GM23338 (cell line): ENCODE data around the gene CASS4. TPM values are rescaled to one million over a fixed set of nuclear protein-coding genes. Genes with fewer than 3 reads are reported as not detected.

Source experiments
- ATAC-seq: fragments of 200-7000 bp; cut with Tn5 transposase; 3 replicates; pipeline ENCODE4 v1.9.1; 2020
- DNase-seq: peaks from one replicate; pipeline ENCODE4 v3.0.0-alpha.2; 2015; ENCODE audit warnings: low spot score
- H2AFZ ChIP-seq: fragments of 200-600 bp; sonication (generic); 2 replicates; pipeline ENCODE4 v1.8.0; 2016; ENCODE audit warnings: antibody characterized with exemption, mild to moderate bottlenecking, moderate library complexity
- H3F3A ChIP-seq: fragments of 200-600 bp; sonication (generic); replicated peaks from 2 replicates; pipeline ENCODE4 v1.8.0; 2017; ENCODE audit warnings: antibody characterized with exemption, mixed run types, low read depth
- H3K27ac ChIP-seq: fragments of 200-600 bp; sonication (generic); 2 replicates; pipeline ENCODE4 v1.6.1; 2016; ENCODE audit warnings: low read depth
- H3K27me3 ChIP-seq: fragments of 200-600 bp; sonication (generic); 2 replicates; pipeline ENCODE4 v1.8.0; 2016; ENCODE audit warnings: mild to moderate bottlenecking, mixed run types, moderate library complexity; ENCODE audit not compliant: insufficient read depth
- H3K36me3 ChIP-seq: fragments of 200-600 bp; sonication (generic); 2 replicates; pipeline ENCODE4 v1.8.0; 2016; ENCODE audit warnings: mild to moderate bottlenecking; ENCODE audit not compliant: insufficient read depth
- H3K4me1 ChIP-seq: fragments of 200-600 bp; sonication (generic); 2 replicates; pipeline ENCODE4 v1.8.0; 2016; ENCODE audit warnings: mild to moderate bottlenecking, moderate library complexity; ENCODE audit not compliant: insufficient read depth
- H3K4me2 ChIP-seq: fragments of 200-600 bp; sonication (generic); 2 replicates; pipeline ENCODE4 v1.7.1; 2017; ENCODE audit warnings: mixed run types
- H3K4me3 ChIP-seq: fragments of 200-600 bp; sonication (generic); 2 replicates; pipeline ENCODE4 v1.6.1; 2016; ENCODE audit warnings: mixed run types
- H3K79me2 ChIP-seq: fragments of 200-600 bp; sonication (generic); replicated peaks from 2 replicates; pipeline ENCODE4 v1.8.0; 2017; ENCODE audit warnings: mild to moderate bottlenecking; ENCODE audit not compliant: insufficient read depth
- H3K9me2 ChIP-seq: fragments of 200-600 bp; sonication (generic); 2 replicates; pipeline ENCODE4 v1.8.0; 2017; ENCODE audit not compliant: insufficient read depth
- H4K20me1 ChIP-seq: fragments of 200-600 bp; sonication (generic); replicated peaks from 2 replicates; pipeline ENCODE4 v1.8.0; 2017; ENCODE audit warnings: mild to moderate bottlenecking; ENCODE audit not compliant: insufficient read depth
- H3K27ac Mint-ChIP-seq: 2 replicates; pipeline ENCODE4 v1.8.0; 2020; ENCODE audit warnings: inconsistent platforms, mild to moderate bottlenecking, moderate library complexity, mixed read lengths
- H3K27me3 Mint-ChIP-seq: 3 replicates; pipeline ENCODE4 v1.8.0; 2022; ENCODE audit warnings: low read depth, mild to moderate bottlenecking, moderate library complexity, mixed read lengths, inconsistent platforms; ENCODE audit not compliant: insufficient read depth, poor library complexity
- H3K36me3 Mint-ChIP-seq: 3 replicates; pipeline ENCODE4 v1.8.0; 2021; ENCODE audit warnings: low read depth, mild to moderate bottlenecking, inconsistent platforms, moderate library complexity, mixed read lengths
- H3K4me1 Mint-ChIP-seq: 3 replicates; pipeline ENCODE4 v1.8.0; 2020; ENCODE audit warnings: mild to moderate bottlenecking, inconsistent platforms, mixed read lengths
- H3K4me3 Mint-ChIP-seq: 3 replicates; pipeline ENCODE4 v1.8.0; 2021; ENCODE audit warnings: moderate library complexity, mild to moderate bottlenecking, inconsistent platforms, mixed read lengths
- H3K9me3 Mint-ChIP-seq: 3 replicates; pipeline ENCODE4 v1.8.0; 2020; ENCODE audit warnings: moderate library complexity, mild to moderate bottlenecking, inconsistent platforms, mixed read lengths
- CREB1 ChIP-seq: fragments of 250-450 bp; sonication (Bioruptor Pico); IDR thresholded peaks from 2 replicates; pipeline ENCODE4 v1.5.0; 2020; ENCODE audit warnings: low read depth, mild to moderate bottlenecking, moderate library complexity
- CTCF ChIP-seq, 2 experiments: fragments of 200-600 bp in 1 of 2; sonication (generic) in 1 of 2; conservative IDR thresholded peaks; 2 replicates each; pipeline versions ENCODE4 v1.5.1 to v1.6.1; 2016 to 2017; ENCODE audit warnings: antibody characterized with exemption in 2 of 2, low read depth in 2 of 2, mild to moderate bottlenecking in 2 of 2, moderate library complexity in 1 of 2
- ETS1 ChIP-seq: IDR thresholded peaks from 2 replicates; pipeline ENCODE4 v1.6.1; 2016; ENCODE audit warnings: antibody characterized with exemption
- EZH2 ChIP-seq: fragments of 200-600 bp; sonication (generic); IDR thresholded peaks from one replicate; pipeline ENCODE4 v1.8.0; 2017; ENCODE audit warnings: antibody characterized with exemption, mild to moderate bottlenecking, low read depth; ENCODE audit not compliant: unreplicated experiment
- EZH2phosphoT487 ChIP-seq: fragments of 200-600 bp; sonication (generic); IDR thresholded peaks from one replicate; pipeline ENCODE4 v1.8.1; 2018; ENCODE audit warnings: antibody characterized with exemption; ENCODE audit not compliant: unreplicated experiment
- JUNB ChIP-seq: IDR thresholded peaks from one replicate; pipeline ENCODE4 v1.6.1; 2016; ENCODE audit warnings: antibody characterized with exemption; ENCODE audit not compliant: unreplicated experiment
- NANOG ChIP-seq: IDR thresholded peaks from 2 replicates; pipeline ENCODE4 v1.6.1; 2016; ENCODE audit warnings: antibody characterized with exemption, borderline replicate concordance
- REST ChIP-seq: IDR thresholded peaks from one replicate; pipeline ENCODE4 v1.6.1; 2018; ENCODE audit warnings: antibody characterized with exemption; ENCODE audit not compliant: unreplicated experiment
- STAT1 ChIP-seq: IDR thresholded peaks from one replicate; pipeline ENCODE4 v1.6.1; 2016; ENCODE audit warnings: antibody characterized with exemption; ENCODE audit not compliant: unreplicated experiment
- ZNF114 ChIP-seq: fragments of 250-450 bp; sonication (Bioruptor Pico); IDR thresholded peaks from 2 replicates; pipeline ENCODE4 v1.5.0; 2020; ENCODE audit warnings: mild to moderate bottlenecking, moderate library complexity
- ZNF331 ChIP-seq: fragments of 250-450 bp; sonication (Bioruptor Pico); IDR thresholded peaks from 2 replicates; pipeline ENCODE4 v1.5.0; 2020; ENCODE audit warnings: low read depth, mild to moderate bottlenecking, moderate library complexity
- ZNF462 ChIP-seq: fragments of 250-450 bp; sonication (Bioruptor Pico); IDR thresholded peaks from 2 replicates; pipeline ENCODE4 v1.5.0; 2020; ENCODE audit warnings: mild to moderate bottlenecking, moderate library complexity
- polyA plus RNA-seq: library from polyadenylated mRNA; unstranded; fragments of >200 nt; fragmentation: Nextera tagmentation; extraction: Ambion mirVana; gene quantifications from 2 replicates; pipeline ENCODE4 v1.2.1, GENCODE V29; 2016
- total RNA-seq: library from RNA; depleted of rRNA; stranded (reverse); fragments of >200 nt; shearing (Covaris generic); gene quantifications from 2 replicates; pipeline ENCODE4 v1.2.3, GENCODE V29; 2014

Gene CASS4
- total and polyA plus RNA-seq, 2 experiments from 2014 or later: not detected

DNA sequence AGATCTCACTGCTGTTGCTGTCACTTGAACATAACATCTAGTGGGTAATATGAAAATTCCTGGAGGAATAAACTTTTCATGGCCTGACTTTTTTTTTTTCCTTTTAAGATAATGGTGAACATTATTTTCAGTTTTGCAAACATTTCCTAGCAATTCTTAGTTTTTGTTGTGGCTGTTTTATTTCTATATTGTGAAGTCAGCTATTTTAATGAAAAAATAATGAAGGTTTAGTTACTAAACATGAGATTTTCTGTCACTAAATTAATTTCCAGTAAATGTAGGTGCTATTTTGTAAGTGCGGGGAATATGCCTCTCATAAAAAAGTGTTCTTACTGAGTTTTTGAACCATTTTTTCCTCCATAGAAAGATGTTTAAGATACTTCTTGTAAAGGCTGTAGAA lies 89.1 kb downstream of the CASS4 start:
- DNase-seq (no peak), ATAC-seq (no peak)
- H3K27me3 Mint-ChIP-seq: no peaks in the 10 kb centered on the region
- H4K20me1 ChIP-seq: peaks cover 5% of the 10 kb centered on the region; the same call in 1 of the 2 replicates
- peaks cover 14% of the 10 kb centered on the region for H3K36me3 Mint-ChIP-seq
- no peaks in the 10 kb centered on the region for H3K9me2 ChIP-seq
- no peak overlapping the region for H3K4me3 ChIP-seq
- no peaks in the 10 kb centered on the region for H3K9me3 Mint-ChIP-seq
- H3K4me2 ChIP-seq: no peak overlapping the region
- no peak overlapping the region for H2AFZ ChIP-seq
- no peak overlapping the region for H3K27ac ChIP-seq
- TF ChIP-seq CTCF (conservative IDR thresholded peaks at IDR 0.05; ENCODE audit: low read depth in 2 of 2) (no peak), EZH2 (no peak), ZNF331 (no peak), ETS1 (no peak), CREB1 (CRISPR knock-in tag) (no peak), EZH2phosphoT487 (no peak), NANOG (no peak), JUNB (no peak), REST (no peak), STAT1 (no peak), ZNF462 (no peak), ZNF114 (CRISPR knock-in tag) (no peak)
- H3K27ac Mint-ChIP-seq: no peak overlapping the region
- no peak overlapping the region for H3K4me3 Mint-ChIP-seq
- 0 out of 2 replicates have a peak, but pooled peaks cover 6% of the 10 kb centered on the region for H3K79me2 ChIP-seq
- H3K27me3 ChIP-seq: no peaks in the 10 kb centered on the region
- H3K4me1 ChIP-seq: no peaks in the 10 kb centered on the region
- H3K4me1 Mint-ChIP-seq: no peaks in the 10 kb centered on the region
- H3K36me3 ChIP-seq: no peaks in the 10 kb centered on the region
- no peaks in the 10 kb centered on the region for H3F3A ChIP-seq
